PC-3 (cell line): ENCODE measurements around the gene ARL16. TPM values are rescaled to one million over a fixed set of nuclear protein-coding genes. Genes with fewer than 3 reads are reported as not detected.

Experiments used
- ATAC-seq: fragments of 200-7000 bp; cut with Tn5 transposase; 2 replicates; pipeline ENCODE4 v1.9.1; 2020; ENCODE audit warnings: mild to moderate bottlenecking, moderate library complexity
- BruUV-seq: library from RNA; stranded (reverse); fragments of 400-500 nt; replicated peaks from 2 replicates; lab custom pipeline; 2021; lab: Mats Ljungman, UMichigan
- CTCF ChIA-PET: fragments of 300-600 bp; sonication (Branson Sonifier 250); formaldehyde crosslinking; loops from one replicate; lab custom pipeline; 2022; ENCODE audit warnings: antibody characterized with exemption; lab: Charles Lee
- POLR2A ChIA-PET: fragments of 300-600 bp; sonication (Branson Sonifier 250); formaldehyde crosslinking; loops from one replicate; lab custom pipeline; 2022; ENCODE audit warnings: antibody characterized with exemption; ENCODE audit not compliant: unreplicated experiment; lab: Charles Lee
- DNase-seq: peaks from one replicate; pipeline ENCODE4 v3.0.0-alpha.2; 2015
- H2AFZ ChIP-seq: fragments of 300-600 bp; sonication (generic); 2 replicates; pipeline ENCODE4 v1.6.0; 2016; ENCODE audit warnings: antibody characterized with exemption, low read length
- H3F3A ChIP-seq: fragments of 300-600 bp; sonication (generic); one replicate; pipeline ENCODE4 v1.6.0; 2017; ENCODE audit warnings: antibody characterized with exemption, low read length, control low read depth, mild to moderate bottlenecking; ENCODE audit not compliant: unreplicated experiment
- H3K27ac ChIP-seq: fragments of 300-600 bp; sonication (generic); 2 replicates; pipeline ENCODE4 v1.5.1; 2016; ENCODE audit warnings: mild to moderate bottlenecking, low read length
- H3K27me3 ChIP-seq: fragments of 300-600 bp; sonication (generic); 2 replicates; pipeline ENCODE4 v1.6.1; 2016; ENCODE audit warnings: low read length, mixed read lengths
- H3K36me3 ChIP-seq: fragments of 300-600 bp; sonication (generic); 2 replicates; pipeline ENCODE4 v1.6.1; 2016; ENCODE audit warnings: low read depth, mixed run types, low read length, mixed read lengths
- H3K4me1 ChIP-seq: fragments of 300-600 bp; sonication (generic); 2 replicates; pipeline ENCODE4 v1.5.1; 2016; ENCODE audit warnings: low read length; ENCODE audit not compliant: insufficient read depth
- H3K4me2 ChIP-seq: fragments of 300-600 bp; sonication (generic); 2 replicates; pipeline ENCODE4 v1.6.0; 2016; ENCODE audit warnings: low read length
- H3K4me3 ChIP-seq: fragments of 300-600 bp; sonication (generic); 2 replicates; pipeline ENCODE4 v1.5.1; 2016; ENCODE audit warnings: mild to moderate bottlenecking, low read length, mixed read lengths
- H3K79me2 ChIP-seq: fragments of 300-600 bp; sonication (generic); 2 replicates; pipeline ENCODE4 v1.6.1; 2017; ENCODE audit warnings: low read length, mixed read lengths
- H3K9ac ChIP-seq: fragments of 300-600 bp; sonication (generic); 2 replicates; pipeline ENCODE4 v1.6.0; 2016; ENCODE audit warnings: mild to moderate bottlenecking, low read length
- H3K9me2 ChIP-seq: fragments of 300-600 bp; sonication (generic); replicated peaks from 2 replicates; pipeline ENCODE4 v1.6.1; 2016; ENCODE audit warnings: mixed run types, low read length, mixed read lengths
- H3K9me3 ChIP-seq: fragments of 300-600 bp; sonication (generic); 2 replicates; pipeline ENCODE4 v1.6.1; 2016; ENCODE audit warnings: low read length, mixed read lengths
- H4K20me1 ChIP-seq: fragments of 300-600 bp; sonication (generic); 2 replicates; pipeline ENCODE4 v1.6.1; 2016; ENCODE audit warnings: low read length, mixed read lengths
- CTCF ChIP-seq: fragments of 300-600 bp; sonication (generic); conservative IDR thresholded peaks from 2 replicates; pipeline ENCODE4 v1.5.1; 2017; ENCODE audit warnings: antibody characterized with exemption, low read depth, mild to moderate bottlenecking, low read length
- EZH2 ChIP-seq: fragments of 300-600 bp; sonication (generic); IDR thresholded peaks from one replicate; pipeline ENCODE4 v1.6.1; 2017; ENCODE audit warnings: antibody characterized with exemption, mild to moderate bottlenecking, low read length; ENCODE audit not compliant: unreplicated experiment
- EZH2phosphoT487 ChIP-seq: fragments of 300-600 bp; sonication (generic); IDR thresholded peaks from 2 replicates; pipeline ENCODE4 v1.6.1; 2018; ENCODE audit warnings: mild to moderate bottlenecking, antibody characterized with exemption, low read length, borderline replicate concordance
- intact Hi-C: fragments of 100-400 bp; cut with micrococcal nuclease; formaldehyde crosslinking; loops from 2 replicates; pipeline ENCODE4 v1.9.0; 2023
- total RNA-seq: library from RNA; depleted of rRNA; stranded (reverse); fragments of >200 nt; gene quantifications from 2 replicates; pipeline ENCODE4 v1.2.3, GENCODE V29; 2014

ARL16 gene
- total RNA-seq, 1 experiment from 2014 or later = 68.8 TPM

- Histone ChIP-seq H3K9me3 (no peaks in the 10 kb centered on the region), H3K36me3 (peaks cover 51% of the 10 kb centered on the region), H3K9me2 (no peaks in the 10 kb centered on the region), H3K4me2 (peak within 1 kb of the TSS; percentile 97), H4K20me1 (peaks cover 15% of the 10 kb centered on the region; the same call in 1 of the 2 replicates), H3K79me2 (peaks cover 83% of the 10 kb centered on the region), H3K4me3 (peak within 1 kb of the TSS; percentile 75), H3K27me3 (no peaks in the 10 kb centered on the region), H2AFZ (peak within 1 kb of the TSS; percentile 62), H3K4me1 (peaks cover 22% of the 10 kb centered on the region), H3K27ac (peak within 1 kb of the TSS; percentile 74), H3F3A (peaks cover 3% of the 10 kb centered on the region), H3K9ac (peak within 1 kb of the TSS; percentile 99)
- intact Hi-C loops = no loop called here
- CTCF ChIA-PET = no interaction called here
- ATAC-seq = peak; percentile 80
- BruUV-seq = no TSS peak
- peak; percentile 95 for DNase-seq
- TF ChIP-seq EZH2phosphoT487 (no peak), EZH2 (no peak), CTCF (no peak)
- POLR2A ChIA-PET = interaction anchor here (0.6 to 1.0 kb wide), 7 partner anchors 10 to 324 kb away, joined by 3 to 10 read pairs (median 4); partner anchors contain the start of genes CCDC137 and PCYT2
These were observed 19.5 kb upstream of the ARL16 start, which contains the start of gene MRPL12 for GRCh38 chr17:81702934-81703746. Gene MRPL12, plus strand, starts transcription at chr17:81703367. Its CDS starts 135 bp downstream, at chr17:81703502.

GRCh38 chr17:81701288-81702071, 17.9 kb upstream of the ARL16 start:
- POLR2A ChIA-PET = interaction anchor here (0.6 to 0.8 kb wide), 2 partner anchors 18 to 174 kb away, joined by 3 to 4 read pairs; partner anchors contain the start of genes ARL16, FSCN2 and HGS
- TF ChIP-seq EZH2 = no peak
- TF ChIP-seq CTCF = 0 out of 2 replicates have a peak, but pooled peaks have one; percentile 23
- no peak for TF ChIP-seq EZH2phosphoT487
- Histone ChIP-seq H3K36me3 (peaks cover 50% of the 10 kb centered on the region), H3K9me3 (no peaks in the 10 kb centered on the region), H3K27ac (peak overlapping the region; percentile 1; the same call in 1 of the 2 replicates), H3K27me3 (no peaks in the 10 kb centered on the region), H3K4me2 (peak overlapping the region; percentile 97), H3F3A (peaks cover 3% of the 10 kb centered on the region), H3K4me1 (peaks cover 22% of the 10 kb centered on the region), H3K79me2 (peaks cover 91% of the 10 kb centered on the region), H3K9me2 (no peaks in the 10 kb centered on the region), H3K4me3 (peak overlapping the region; percentile 75), H2AFZ (no peak overlapping the region), H4K20me1 (peaks cover 10% of the 10 kb centered on the region; the same call in 1 of the 2 replicates), H3K9ac (peak overlapping the region; percentile 99)
- CTCF ChIA-PET = interaction anchor here (1.0 kb wide), 1 partner anchor 18 kb away, joined by 3 read pairs; the partner anchor contains the start of genes ARL16 and HGS
- DNase-seq = peak; percentile 25
- intact Hi-C loops = no loop called here
- peak; percentile 31 for ATAC-seq
- BruUV-seq = no TSS peak
